Effector memory CD8-positive, alpha-beta T cell (primary cell): ENCODE measurements around the gene FAM174C.
A peak's percentile ranks its signal among the peaks of the same experiment; 100 is the strongest.

Source experiments
- ATAC-seq: fragments of 150-1000 bp; cut with Tn5 transposase; replicated peaks from 2 replicates; pipeline ENCODE4 v1.10.0; 2021; ENCODE audit warnings: mild to moderate bottlenecking, moderate library complexity
- DNase-seq, 3 experiments: peaks; one replicate each; pipeline ENCODE4 v3.0.0; 2021
- H3K27ac Mint-ChIP-seq, 2 donors: one replicate each; pipeline ENCODE4 v1.8.0; 2022; ENCODE audit warnings: mild to moderate bottlenecking in 2 of 2, mixed read lengths in 2 of 2, moderate library complexity in 2 of 2
- H3K27me3 Mint-ChIP-seq, 2 donors: one replicate each; pipeline ENCODE4 v1.8.0; 2022; ENCODE audit warnings: mixed read lengths in 2 of 2
- H3K36me3 Mint-ChIP-seq: one replicate; pipeline ENCODE4 v1.8.0; 2022; ENCODE audit warnings: mild to moderate bottlenecking, moderate library complexity, mixed read lengths; ENCODE audit not compliant: insufficient read depth
- H3K4me1 Mint-ChIP-seq, 2 donors: one replicate each; pipeline ENCODE4 v1.8.0; 2022; ENCODE audit warnings: low read depth in 2 of 2, mixed read lengths in 2 of 2
- H3K4me3 Mint-ChIP-seq, 2 donors: one replicate each; pipeline ENCODE4 v1.8.0; 2022; ENCODE audit warnings: mild to moderate bottlenecking in 2 of 2, mixed read lengths in 2 of 2, moderate library complexity in 2 of 2
- H3K9me3 Mint-ChIP-seq, 2 donors: one replicate each; pipeline ENCODE4 v1.8.0; 2022; ENCODE audit warnings: mixed read lengths in 2 of 2

Gene FAM174C

GRCh38 chr19:1250437-1251260 is 24.7 kb upstream of the FAM174C start:
- DNase-seq (peak; percentile 61 to 65 (median 61)), ATAC-seq (no peak)
- Mint-ChIP-seq H3K27ac (peak overlapping the region; percentile 95 to 97), H3K27me3 (no peaks in the 10 kb centered on the region), H3K9me3 (no peaks in the 10 kb centered on the region), H3K36me3 (peaks cover 69% of the 10 kb centered on the region), H3K4me3 (peak overlapping the region; percentile 91 to 95), H3K4me1 (peaks cover 5 to 17% of the 10 kb centered on the region in 2 donors)

GRCh38 chr19:1251330-1252220 is 23.8 kb upstream of the FAM174C start:
- DNase-seq (peak; percentile 48 to 56 (median 51)), ATAC-seq (no peak)
- H3K9me3 Mint-ChIP-seq = no peaks in the 10 kb centered on the region
- peaks cover 5 to 17% of the 10 kb centered on the region in 2 donors for H3K4me1 Mint-ChIP-seq
- H3K27ac Mint-ChIP-seq = peak overlapping the region; percentile 95 to 97
- no peaks in the 10 kb centered on the region for H3K27me3 Mint-ChIP-seq
- peaks cover 76% of the 10 kb centered on the region for H3K36me3 Mint-ChIP-seq
- H3K4me3 Mint-ChIP-seq = peak overlapping the region; percentile 91 to 95

- H3K36me3 Mint-ChIP-seq = peaks cover 76% of the 10 kb centered on the region
- no peaks in the 10 kb centered on the region for H3K9me3 Mint-ChIP-seq
- H3K27me3 Mint-ChIP-seq = no peaks in the 10 kb centered on the region
- DNase-seq (peak; percentile 65 to 67 (median 66)), ATAC-seq (peak; percentile 19)
- H3K27ac Mint-ChIP-seq = peak overlapping the region; percentile 95 to 97
- peaks cover 5 to 18% of the 10 kb centered on the region in 2 donors for H3K4me1 Mint-ChIP-seq
- H3K4me3 Mint-ChIP-seq = peak overlapping the region; percentile 91 to 95
Observed at GRCh38 chr19:1252221-1252820, 23.0 kb upstream of the FAM174C start.

GRCh38 chr19:1252821-1253513 is 22.4 kb upstream of the FAM174C start:
- Mint-ChIP-seq H3K9me3 (no peaks in the 10 kb centered on the region), H3K4me3 (peak overlapping the region; percentile 91 to 95), H3K27me3 (no peaks in the 10 kb centered on the region), H3K4me1 (peaks cover 12 to 23% of the 10 kb centered on the region in 2 donors), H3K36me3 (peaks cover 81% of the 10 kb centered on the region), H3K27ac (peak overlapping the region; percentile 95 to 97)
- ATAC-seq (peak; percentile 26), DNase-seq (peak; percentile 75 to 78 (median 78))

GRCh38 chr19:1253514-1254080 is 21.7 kb upstream of the FAM174C start:
- Mint-ChIP-seq H3K27ac (peak overlapping the region; percentile 95 to 97), H3K27me3 (no peaks in the 10 kb centered on the region), H3K4me3 (peak overlapping the region; percentile 91 to 95), H3K4me1 (peaks cover 14 to 24% of the 10 kb centered on the region in 2 donors), H3K36me3 (peaks cover 87% of the 10 kb centered on the region), H3K9me3 (no peaks in the 10 kb centered on the region)
- DNase-seq (no peak), ATAC-seq (no peak)

GRCh38 chr19:1254081-1254527 is 21.2 kb upstream of the FAM174C start:
- no peak for ATAC-seq
- no peaks in the 10 kb centered on the region for H3K9me3 Mint-ChIP-seq
- peaks cover 19 to 26% of the 10 kb centered on the region in 2 donors for H3K4me1 Mint-ChIP-seq
- H3K27ac Mint-ChIP-seq = no peak overlapping the region
- no peak for DNase-seq
- no peaks in the 10 kb centered on the region for H3K27me3 Mint-ChIP-seq
- H3K36me3 Mint-ChIP-seq = peaks cover 92% of the 10 kb centered on the region
- H3K4me3 Mint-ChIP-seq = peak overlapping the region; percentile 44 to 91

- Mint-ChIP-seq H3K4me3 (peak overlapping the region; percentile 44 to 91), H3K4me1 (peaks cover 23 to 31% of the 10 kb centered on the region in 2 donors), H3K27me3 (no peaks in the 10 kb centered on the region), H3K9me3 (no peaks in the 10 kb centered on the region), H3K36me3 (peaks cover 96% of the 10 kb centered on the region), H3K27ac (peak overlapping the region; percentile 19 to 90)
- DNase-seq (no peak), ATAC-seq (no peak)
Observed at GRCh38 chr19:1254530-1255185, 20.7 kb upstream of the FAM174C start.

GRCh38 chr19:1255186-1256161 is 19.9 kb upstream of the FAM174C start:
- DNase-seq = no peak
- Mint-ChIP-seq H3K36me3 (peaks cover 100% of the 10 kb centered on the region), H3K27ac (peak overlapping the region; percentile 19 to 90), H3K27me3 (no peaks in the 10 kb centered on the region), H3K9me3 (no peaks in the 10 kb centered on the region), H3K4me3 (peak overlapping the region; percentile 44 to 91), H3K4me1 (peaks cover 27 to 33% of the 10 kb centered on the region in 2 donors)
- ATAC-seq = no peak

- Mint-ChIP-seq H3K9me3 (no peaks in the 10 kb centered on the region), H3K27ac (peak overlapping the region; percentile 76 to 99), H3K4me3 (peak overlapping the region; percentile 89 to 94), H3K27me3 (no peaks in the 10 kb centered on the region), H3K4me1 (peaks cover 37 to 38% of the 10 kb centered on the region in 2 donors), H3K36me3 (peaks cover 100% of the 10 kb centered on the region)
- no peak for ATAC-seq
- no peak for DNase-seq
Observed at GRCh38 chr19:1256646-1257474, 18.5 kb upstream of the FAM174C start.

GRCh38 chr19:1257475-1258162 is 17.7 kb upstream of the FAM174C start:
- Mint-ChIP-seq H3K9me3 (no peaks in the 10 kb centered on the region), H3K36me3 (peaks cover 95% of the 10 kb centered on the region), H3K4me1 (peaks cover 39 to 42% of the 10 kb centered on the region in 2 donors), H3K27me3 (no peaks in the 10 kb centered on the region), H3K4me3 (peak overlapping the region; percentile 89 to 94), H3K27ac (peak overlapping the region; percentile 76 to 99)
- ATAC-seq (no peak), DNase-seq (no peak)
